Esophagus squamous epithelium (tissue), 5 donors: Measurements from ENCODE around the gene PPP1R8. TPM values are rescaled to one million over a fixed set of nuclear protein-coding genes. Genes with fewer than 3 reads are reported as not detected.

Experiments
- DNase-seq: peaks from one replicate; lab custom pipeline; 2025; lab: John Stamatoyannopoulos, UW
- H3K27ac ChIP-seq, 4 donors: fragments of 200-600 bp; sonication (generic); one replicate each; pipeline ENCODE4 v1.5.1; 2016 to 2019; ENCODE audit warnings: mild to moderate bottlenecking in 1 of 4
- H3K27me3 ChIP-seq, 4 donors: fragments of 200-600 bp; sonication (generic); 1 replicate in 3 of 4; 2 replicates in 1 of 4; pipeline versions ENCODE4 v1.5.1 to v1.6.0; 2017 to 2021; ENCODE audit warnings: antibody characterized with exemption in 1 of 4
- H3K36me3 ChIP-seq, 3 donors: fragments of 200-600 bp; sonication (generic); one replicate each; pipeline ENCODE4 v1.5.1; 2016 to 2019
- H3K4me1 ChIP-seq, 3 donors: fragments of 200-600 bp; sonication (generic); one replicate each; pipeline ENCODE4 v1.5.1; 2017 to 2019
- H3K4me3 ChIP-seq, 4 donors: fragments of 200-600 bp; sonication (generic); 1 replicate in 3 of 4; 2 replicates in 1 of 4; pipeline ENCODE4 v1.5.1; 2016 to 2019; ENCODE audit warnings: mild to moderate bottlenecking in 2 of 4, moderate library complexity in 1 of 4
- H3K9me3 ChIP-seq, 3 donors: fragments of 200-600 bp; sonication (generic); one replicate each; pipeline ENCODE4 v1.5.1; 2016 to 2019
- CTCF ChIP-seq, 6 experiments: fragments of 450-650 bp in 4 of 6; fragments of 200-600 bp in 2 of 6; sonication (generic) in 2 of 6; IDR thresholded peaks; one replicate each; pipeline ENCODE4 v1.5.1; 2016 to 2019; ENCODE audit warnings: antibody characterized with exemption in 6 of 6, mild to moderate bottlenecking in 4 of 6, moderate library complexity in 4 of 6
- POLR2A ChIP-seq, 4 donors: fragments of 450-650 bp; IDR thresholded peaks; one replicate each; pipeline ENCODE4 v1.6.1; 2017; ENCODE audit warnings: antibody characterized with exemption in 4 of 4, mild to moderate bottlenecking in 4 of 4, moderate library complexity in 3 of 4
- WGBS, 2 donors: methylation state at CpG; one replicate each; pipeline ENCODE4 v1.1.5; 2018; 5-methylcytosine and 5-hydroxymethylcytosine counted together
- intact Hi-C: fragments of 100-400 bp; cut with DNase I; formaldehyde crosslinking; loops from one replicate; pipeline ENCODE4 v1.15.0; 2022
- total RNA-seq, 4 donors: library from RNA; depleted of rRNA; stranded (reverse); fragments of >200 nt; gene quantifications; one replicate each; pipeline ENCODE4 v1.1.0, GENCODE V29; 2016
- donor health status: DM: yes; HTN: yes; CAD: no.

PPP1R8 gene
- total RNA-seq, 4 donors from 2014 or later: 21.3 to 41.2 (median 33.4) TPM

GRCh38 chr1:27861436-27861835, 30.9 kb downstream of the PPP1R8 start:
- DNase-seq: no peak
- Histone ChIP-seq H3K4me3 (no peak overlapping the region), H3K9me3 (no peaks in the 10 kb centered on the region), H3K4me1 (peaks cover 15 to 38% (median 24%) of the 10 kb centered on the region in 3 donors), H3K27ac (no peak overlapping the region), H3K27me3 (no peaks in the 10 kb centered on the region), H3K36me3 (no peaks in the 10 kb centered on the region)
- TF ChIP-seq CTCF (IDR thresholded peaks at IDR 0.05) (no peak), POLR2A (IDR thresholded peaks at IDR 0.05) (no peak)
- 92 to 96% methylated on average over 10 of the region's 10 CpGs for WGBS, 2 donors
- intact Hi-C loops: no loop called here

- Histone ChIP-seq H3K4me1 (peaks cover 15 to 38% (median 24%) of the 10 kb centered on the region in 3 donors), H3K27ac (peak overlapping the region in 2 of 4 donors; percentile 81 to 83), H3K36me3 (no peaks in the 10 kb centered on the region), H3K9me3 (no peaks in the 10 kb centered on the region), H3K4me3 (no peak overlapping the region), H3K27me3 (no peaks in the 10 kb centered on the region)
- intact Hi-C loops: no loop called here
- no peak for DNase-seq
- TF ChIP-seq CTCF (IDR thresholded peaks at IDR 0.05): no peak
- 84 to 92% methylated on average over 3 of the region's 3 CpGs for WGBS, 2 donors
Measured at GRCh38 chr1:27862004-27862403, 31.4 kb downstream of the PPP1R8 start.

GRCh38 chr1:27862671-27863537, 32.3 kb downstream of the PPP1R8 start:
- TF ChIP-seq CTCF (IDR thresholded peaks at IDR 0.05): no peak
- peak in 1 of 4 donors; percentile 56 for TF ChIP-seq POLR2A (IDR thresholded peaks at IDR 0.05)
- 72 to 75% methylated on average over 7 to 9 of the region's 9 CpGs for whole genome bisulfite sequencing, 2 donors
- no peaks in the 10 kb centered on the region for H3K27me3 ChIP-seq
- intact Hi-C loops: no loop called here
- peaks cover 15 to 38% (median 24%) of the 10 kb centered on the region in 3 donors for H3K4me1 ChIP-seq
- DNase-seq: no peak
- H3K27ac ChIP-seq: peak overlapping the region; percentile 70 to 83 (median 78)
- no peaks in the 10 kb centered on the region for H3K36me3 ChIP-seq
- H3K4me3 ChIP-seq: no peak overlapping the region
- H3K9me3 ChIP-seq: no peaks in the 10 kb centered on the region

- H3K4me1 ChIP-seq: peaks cover 10 to 38% (median 26%) of the 10 kb centered on the region in 3 donors
- DNase-seq: no peak
- H3K9me3 ChIP-seq: no peaks in the 10 kb centered on the region
- 64 to 100% methylated on average over 1 of the region's 1 CpG for WGBS, 2 donors
- TF ChIP-seq CTCF (IDR thresholded peaks at IDR 0.05): no peak
- TF ChIP-seq POLR2A (IDR thresholded peaks at IDR 0.05): no peak
- intact Hi-C loops: no loop called here
- no peaks in the 10 kb centered on the region for H3K27me3 ChIP-seq
- H3K4me3 ChIP-seq: no peak overlapping the region
- peak overlapping the region; percentile 70 to 83 (median 78) for H3K27ac ChIP-seq
- H3K36me3 ChIP-seq: no peaks in the 10 kb centered on the region
Measured at GRCh38 chr1:27863538-27863915, 32.9 kb downstream of the PPP1R8 start.

- H3K9me3 ChIP-seq: no peaks in the 10 kb centered on the region
- no peak for DNase-seq
- TF ChIP-seq POLR2A (IDR thresholded peaks at IDR 0.05) (no peak), CTCF (IDR thresholded peaks at IDR 0.05) (no peak)
- no peaks in the 10 kb centered on the region for H3K27me3 ChIP-seq
- peaks cover 10 to 43% (median 35%) of the 10 kb centered on the region in 3 donors for H3K4me1 ChIP-seq
- WGBS, 2 donors: 0 to 40% methylated on average over 1 to 5 of the region's 8 CpGs
- intact Hi-C loops: no loop called here
- no peaks in the 10 kb centered on the region for H3K36me3 ChIP-seq
- H3K4me3 ChIP-seq: peak overlapping the region in 1 of 4 donors; percentile 8
- H3K27ac ChIP-seq: peak overlapping the region; percentile 70 to 83 (median 78)
Measured at GRCh38 chr1:27864264-27864895, 33.8 kb downstream of the PPP1R8 start.
